Prostate gland (tissue), 1 donor: ENCODE measurements around the gene RPS6KC1.

ENCODE experiments used
- POLR2A ChIP-seq: fragments of 450-650 bp; IDR thresholded peaks from one replicate; pipeline ENCODE4 v1.6.1; 2016; ENCODE audit warnings: antibody characterized with exemption, mild to moderate bottlenecking
- POLR2AphosphoS5 ChIP-seq: sonication (generic); formaldehyde crosslinking; IDR thresholded peaks from one replicate; pipeline ENCODE4 v1.6.1; 2017; ENCODE audit warnings: antibody characterized with exemption

- TF ChIP-seq POLR2A, result no peak
- no peak for TF ChIP-seq POLR2AphosphoS5
Observed at GRCh38 chr1:213119794-213120193, 68.8 kb downstream of the RPS6KC1 start.
